ENCODE results near the gene VWA5B1.

Gene VWA5B1

DNA sequence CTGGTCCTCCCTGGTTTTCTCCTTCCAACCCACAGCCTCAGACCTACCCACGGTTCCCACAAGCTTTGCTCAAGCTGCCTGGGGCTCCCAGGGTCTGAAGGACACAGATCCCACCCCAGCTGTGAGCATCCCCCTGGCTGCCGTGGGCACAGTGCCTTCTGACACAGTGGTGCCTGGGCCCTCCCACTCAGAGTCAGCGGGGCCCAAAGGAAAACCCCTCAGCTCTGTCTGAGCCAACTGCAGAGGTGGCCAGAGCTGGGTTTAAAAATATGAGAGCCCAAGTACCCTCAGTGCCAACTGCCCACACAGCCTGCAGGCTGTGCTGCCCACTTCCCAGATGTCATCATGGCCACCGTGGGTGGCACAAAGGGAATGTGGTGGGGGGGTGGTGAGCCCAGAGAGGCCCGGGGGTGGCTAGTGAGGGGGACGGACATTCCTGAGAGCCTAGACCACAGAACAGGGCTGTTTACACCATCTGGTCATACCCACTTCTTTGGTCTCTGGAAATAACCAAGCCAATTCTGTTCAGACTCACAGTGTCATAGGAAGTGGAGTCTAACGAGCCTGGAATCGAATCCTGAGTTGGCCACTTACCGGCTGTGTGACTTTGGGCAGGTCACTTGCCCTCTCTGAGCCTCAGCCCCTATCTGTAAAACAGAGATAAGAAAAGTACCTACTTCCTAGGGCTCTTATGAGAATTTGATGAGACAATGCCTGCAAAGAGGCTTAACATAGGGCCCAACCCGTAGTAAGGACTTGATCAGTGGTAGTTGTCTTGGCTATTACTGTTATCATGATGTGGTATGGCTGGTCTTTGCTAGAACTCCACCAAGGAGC is 109.9 kb downstream of the VWA5B1 start:
- TF ChIP-seq, protein P1, sequence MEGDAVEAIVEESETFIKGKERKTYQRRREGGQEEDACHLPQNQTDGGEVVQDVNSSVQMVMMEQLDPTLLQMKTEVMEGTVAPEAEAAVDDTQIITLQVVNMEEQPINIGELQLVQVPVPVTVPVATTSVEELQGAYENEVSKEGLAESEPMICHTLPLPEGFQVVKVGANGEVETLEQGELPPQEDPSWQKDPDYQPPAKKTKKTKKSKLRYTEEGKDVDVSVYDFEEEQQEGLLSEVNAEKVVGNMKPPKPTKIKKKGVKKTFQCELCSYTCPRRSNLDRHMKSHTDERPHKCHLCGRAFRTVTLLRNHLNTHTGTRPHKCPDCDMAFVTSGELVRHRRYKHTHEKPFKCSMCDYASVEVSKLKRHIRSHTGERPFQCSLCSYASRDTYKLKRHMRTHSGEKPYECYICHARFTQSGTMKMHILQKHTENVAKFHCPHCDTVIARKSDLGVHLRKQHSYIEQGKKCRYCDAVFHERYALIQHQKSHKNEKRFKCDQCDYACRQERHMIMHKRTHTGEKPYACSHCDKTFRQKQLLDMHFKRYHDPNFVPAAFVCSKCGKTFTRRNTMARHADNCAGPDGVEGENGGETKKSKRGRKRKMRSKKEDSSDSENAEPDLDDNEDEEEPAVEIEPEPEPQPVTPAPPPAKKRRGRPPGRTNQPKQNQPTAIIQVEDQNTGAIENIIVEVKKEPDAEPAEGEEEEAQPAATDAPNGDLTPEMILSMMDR (IDR thresholded peaks at IDR 0.05; ENCODE audit: low read depth, low read length), result no peak
- H3K4me3 ChIP-seq (replicated peaks in 1 of 2; ENCODE audit: low read depth in 2 of 2, low read length in 2 of 2), result no peak overlapping the region
- DNase-seq (ENCODE audit: low read depth in 2 of 2), result no peak

DNA sequence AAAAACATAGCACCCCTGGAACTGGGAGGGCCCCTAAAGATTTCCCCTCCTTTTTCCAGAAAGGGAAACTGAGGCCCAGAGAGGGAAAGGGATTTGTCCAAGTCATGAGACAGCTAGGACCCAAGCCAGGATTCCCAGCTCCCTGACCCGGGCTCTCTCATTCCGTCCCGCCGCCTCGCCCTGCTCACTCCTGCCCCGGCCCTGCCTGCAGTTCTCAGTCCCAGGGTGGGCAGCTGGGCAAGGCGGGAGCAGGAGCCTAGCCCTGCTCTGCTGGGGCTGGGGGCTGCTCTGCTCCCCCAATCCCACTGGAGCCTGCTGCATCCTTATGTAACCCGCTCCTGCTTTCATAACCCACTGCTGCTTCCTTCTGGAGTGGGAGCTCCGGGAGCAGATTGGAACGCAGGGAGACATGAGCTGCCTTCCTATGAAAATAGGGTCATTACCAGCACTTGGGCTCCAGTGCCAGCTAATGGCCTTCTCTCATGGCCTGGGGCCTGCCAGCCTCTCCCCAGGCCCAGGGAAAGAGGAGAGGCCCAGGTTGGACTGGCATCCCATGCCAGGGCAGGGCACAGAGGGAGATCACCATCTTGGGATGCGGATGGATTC is 110.8 kb downstream of the VWA5B1 start:
- TF ChIP-seq, protein P1 (IDR thresholded peaks at IDR 0.05; ENCODE audit: low read depth, low read length), result no peak
- no peak overlapping the region for H3K4me3 ChIP-seq (replicated peaks in 1 of 2; ENCODE audit: low read depth in 2 of 2, low read length in 2 of 2)
- no peak for DNase-seq (ENCODE audit: low read depth in 2 of 2)

DNA sequence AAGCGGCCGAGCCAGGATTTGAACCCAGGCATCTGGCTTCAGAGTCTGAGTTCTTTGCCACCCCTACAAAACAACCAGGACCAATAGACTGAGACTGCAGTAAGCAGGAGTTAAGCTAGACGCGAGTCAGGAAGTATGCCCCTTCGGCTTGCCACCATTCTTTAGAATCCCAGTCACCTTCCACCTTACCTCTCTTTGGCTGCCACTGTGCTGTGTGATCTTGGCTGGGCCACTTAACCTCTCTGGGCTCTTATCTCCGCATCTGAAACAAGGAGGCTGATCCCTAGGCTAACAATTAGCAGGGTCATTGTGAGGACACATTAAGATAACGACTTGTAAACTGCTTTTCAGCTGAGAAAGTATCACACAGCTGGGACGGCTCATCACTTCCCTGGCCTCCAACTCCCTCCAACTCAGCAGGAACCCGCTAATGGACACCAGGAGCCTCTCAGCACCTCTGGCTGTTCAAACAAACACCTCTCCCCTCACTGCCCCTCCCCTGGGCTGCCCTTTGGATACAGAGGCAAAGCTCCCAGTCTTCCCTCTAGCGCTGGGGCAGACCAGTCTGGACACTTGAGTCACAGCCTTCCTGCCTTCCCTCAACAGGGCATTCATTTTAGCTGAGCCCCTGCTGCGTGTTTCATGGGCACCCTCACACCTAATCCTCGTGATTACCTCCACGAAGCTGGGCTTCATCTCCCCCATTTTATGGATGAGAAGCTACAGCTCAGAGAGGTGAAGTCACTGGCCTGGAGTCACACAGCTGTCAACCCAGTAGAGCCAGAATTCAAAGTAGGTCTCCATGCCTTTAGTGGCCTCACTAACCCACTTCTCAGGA is 112.1 kb downstream of the VWA5B1 start:
- TF ChIP-seq, protein P1 (IDR thresholded peaks at IDR 0.05; ENCODE audit: low read depth, low read length), result no peak
- H3K4me3 ChIP-seq (replicated peaks in 1 of 2; ENCODE audit: low read depth in 2 of 2, low read length in 2 of 2), result no peak overlapping the region
- peak in 1 of 2 donors; percentile 50 for DNase-seq (ENCODE audit: low read depth in 2 of 2)

DNA sequence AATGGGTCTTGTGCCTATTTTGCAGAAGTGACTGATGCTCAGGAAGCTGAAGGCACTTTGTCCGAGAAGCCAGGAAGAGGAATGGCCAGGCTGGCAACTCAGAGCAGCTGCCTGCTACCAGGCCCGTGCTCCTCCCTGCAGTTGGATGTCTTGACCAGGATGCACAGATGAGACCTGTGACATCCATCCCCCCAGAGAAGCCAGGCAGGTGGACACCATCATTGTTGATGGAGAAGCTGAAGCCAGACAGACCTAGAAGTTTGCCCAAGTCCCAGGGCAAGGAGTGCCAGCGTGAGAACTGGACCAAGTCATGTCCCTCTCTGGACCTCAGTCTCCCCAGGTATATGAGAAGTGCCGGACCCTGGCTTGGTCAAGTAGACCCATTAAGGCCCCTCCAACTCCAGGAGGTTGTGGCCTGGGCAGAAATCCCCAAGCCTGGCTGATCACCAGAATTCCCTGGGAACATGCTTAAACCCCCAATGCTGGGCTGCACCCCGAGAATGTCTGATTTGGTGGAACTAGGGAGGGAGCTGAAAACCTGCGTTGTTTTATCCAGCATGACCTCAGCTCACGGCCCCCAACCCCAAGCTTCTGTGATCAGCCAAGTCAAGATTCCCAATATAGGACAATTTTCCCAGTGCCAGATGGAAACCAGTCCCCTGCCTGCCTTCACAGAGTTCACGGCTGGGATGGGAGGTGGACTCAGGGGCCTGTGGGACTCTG is 112.9 kb downstream of the VWA5B1 start:
- TF ChIP-seq, protein P1 (IDR thresholded peaks at IDR 0.05; ENCODE audit: low read depth, low read length), result no peak
- no peak for DNase-seq (ENCODE audit: low read depth in 2 of 2)
- H3K4me3 ChIP-seq (replicated peaks in 1 of 2; ENCODE audit: low read depth in 2 of 2, low read length in 2 of 2), result no peak overlapping the region

DNA sequence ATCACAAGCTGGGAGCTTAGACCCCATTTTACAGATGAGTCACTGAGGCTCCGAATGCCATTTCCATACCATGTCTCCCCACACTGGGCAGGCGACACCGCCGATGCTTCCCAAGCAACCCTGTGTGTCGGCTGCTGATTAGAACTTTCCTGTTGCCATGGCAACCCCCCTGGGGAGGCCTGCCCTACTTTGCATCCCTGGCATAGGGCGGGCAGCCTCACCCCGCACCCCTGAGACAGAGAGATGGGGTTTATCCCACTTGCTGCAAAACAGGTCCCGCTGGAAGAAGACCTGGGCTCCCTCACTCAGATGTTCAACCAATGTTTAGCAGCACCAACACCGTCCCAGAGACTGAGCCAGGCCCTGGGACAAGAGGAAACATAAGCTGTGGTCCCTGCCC is 113.8 kb downstream of the VWA5B1 start:
- TF ChIP-seq, protein P1 (IDR thresholded peaks at IDR 0.05; ENCODE audit: low read depth, low read length), result no peak
- DNase-seq (ENCODE audit: low read depth in 2 of 2), result no peak
- no peak overlapping the region for H3K4me3 ChIP-seq (replicated peaks in 1 of 2; ENCODE audit: low read depth in 2 of 2, low read length in 2 of 2)

Data from cardiac fibroblast (primary cell).